ENCODE measurements around the gene NR2F1.

NR2F1 gene

GRCh38 chr5:93573354-93574351 is 9.4 kb upstream of the NR2F1 start:
- Mint-ChIP-seq H3K9me3 (no peaks in the 10 kb centered on the region), H3K36me3 (peaks cover 2% of the 10 kb centered on the region), H3K27me3 (peaks cover 75% of the 10 kb centered on the region), H3K4me1 (peaks cover 13% of the 10 kb centered on the region), H3K4me3 (no peak overlapping the region), H3K27ac (peak overlapping the region; percentile 39)
- no peak for DNase-seq
- CTCF ChIA-PET, result interaction anchor here (1.2 kb wide), 1 partner anchor 34 kb away, joined by 3 read pairs; no protein-coding TSS in a partner anchor

GRCh38 chr5:93574491-93575305 is 8.3 kb upstream of the NR2F1 start:
- Mint-ChIP-seq H3K36me3 (peaks cover 2% of the 10 kb centered on the region), H3K27me3 (peaks cover 65% of the 10 kb centered on the region), H3K4me3 (no peak overlapping the region), H3K4me1 (peaks cover 17% of the 10 kb centered on the region), H3K9me3 (no peaks in the 10 kb centered on the region), H3K27ac (no peak overlapping the region)
- CTCF ChIA-PET, result interaction anchor here (0.7 kb wide), 1 partner anchor 45 kb away, joined by 4 read pairs; no protein-coding TSS in a partner anchor
- no peak for DNase-seq

GRCh38 chr5:93575461-93576414 is 7.3 kb upstream of the NR2F1 start:
- peaks cover 21% of the 10 kb centered on the region for H3K4me1 Mint-ChIP-seq
- no peak overlapping the region for H3K4me3 Mint-ChIP-seq
- no peaks in the 10 kb centered on the region for H3K36me3 Mint-ChIP-seq
- DNase-seq, result no peak
- no peak overlapping the region for H3K27ac Mint-ChIP-seq
- H3K9me3 Mint-ChIP-seq, result no peaks in the 10 kb centered on the region
- CTCF ChIA-PET, result interaction anchor here (1.0 kb wide), 1 partner anchor 31 kb away, joined by 4 read pairs; no protein-coding TSS in a partner anchor
- peaks cover 55% of the 10 kb centered on the region for H3K27me3 Mint-ChIP-seq

- peaks cover 18% of the 10 kb centered on the region for H3K4me1 Mint-ChIP-seq
- no peak overlapping the region for H3K27ac Mint-ChIP-seq
- no peak for DNase-seq
- peaks cover 40% of the 10 kb centered on the region for H3K27me3 Mint-ChIP-seq
- no peaks in the 10 kb centered on the region for H3K36me3 Mint-ChIP-seq
- H3K4me3 Mint-ChIP-seq, result no peak overlapping the region
- no peaks in the 10 kb centered on the region for H3K9me3 Mint-ChIP-seq
- CTCF ChIA-PET, result interaction anchor here (0.8 to 1.6 kb wide), 3 partner anchors 30 to 1161 kb away, joined by 3 to 4 read pairs (median 3); no protein-coding TSS in a partner anchor
Observed at GRCh38 chr5:93576994-93577853, 5.8 kb upstream of the NR2F1 start.

GRCh38 chr5:93577854-93578812 is 4.9 kb upstream of the NR2F1 start:
- no peak for DNase-seq
- Mint-ChIP-seq H3K27me3 (peaks cover 31% of the 10 kb centered on the region), H3K4me3 (no peak overlapping the region), H3K4me1 (peaks cover 16% of the 10 kb centered on the region), H3K27ac (peak overlapping the region; percentile 31), H3K36me3 (no peaks in the 10 kb centered on the region), H3K9me3 (no peaks in the 10 kb centered on the region)
- CTCF ChIA-PET, result interaction anchor here (1.2 to 1.6 kb wide), 3 partner anchors 20 to 223 kb away, joined by 3 to 4 read pairs (median 4); no protein-coding TSS in a partner anchor

GRCh38 chr5:93578813-93579691 is 4.0 kb upstream of the NR2F1 start:
- H3K4me1 Mint-ChIP-seq, result peaks cover 21% of the 10 kb centered on the region
- DNase-seq, result no peak
- no peaks in the 10 kb centered on the region for H3K36me3 Mint-ChIP-seq
- CTCF ChIA-PET, result interaction anchor here (0.9 to 1.4 kb wide), 3 partner anchors 19 to 28 kb away, joined by 3 to 4 read pairs (median 4); no protein-coding TSS in a partner anchor
- H3K27ac Mint-ChIP-seq, result no peak overlapping the region
- no peak overlapping the region for H3K4me3 Mint-ChIP-seq
- H3K9me3 Mint-ChIP-seq, result no peaks in the 10 kb centered on the region
- H3K27me3 Mint-ChIP-seq, result peaks cover 21% of the 10 kb centered on the region

- H3K4me3 Mint-ChIP-seq, result no peak overlapping the region
- no peaks in the 10 kb centered on the region for H3K36me3 Mint-ChIP-seq
- no peaks in the 10 kb centered on the region for H3K9me3 Mint-ChIP-seq
- peaks cover 15% of the 10 kb centered on the region for H3K27me3 Mint-ChIP-seq
- CTCF ChIA-PET, result interaction anchor here (0.9 to 1.4 kb wide), 2 partner anchors 18 to 27 kb away, joined by 4 read pairs; no protein-coding TSS in a partner anchor
- H3K27ac Mint-ChIP-seq, result no peak overlapping the region
- H3K4me1 Mint-ChIP-seq, result peaks cover 21% of the 10 kb centered on the region
- DNase-seq, result no peak
Observed at GRCh38 chr5:93579692-93580062, 3.3 kb upstream of the NR2F1 start.

GRCh38 chr5:93580063-93580926 is 2.7 kb upstream of the NR2F1 start:
- Mint-ChIP-seq H3K27me3 (peaks cover 13% of the 10 kb centered on the region), H3K4me1 (peaks cover 23% of the 10 kb centered on the region), H3K27ac (no peak overlapping the region), H3K4me3 (peak overlapping the region; percentile 61), H3K36me3 (no peaks in the 10 kb centered on the region), H3K9me3 (no peaks in the 10 kb centered on the region)
- DNase-seq, result no peak
- CTCF ChIA-PET, result interaction anchor here (0.9 to 1.3 kb wide), 2 partner anchors 13 to 27 kb away, joined by 3 to 4 read pairs; no protein-coding TSS in a partner anchor

GRCh38 chr5:93580927-93581445 is 2.0 kb upstream of the NR2F1 start, which contains the start of gene NR2F1-AS1:
Gene NR2F1-AS1 (minus strand): TSS chr5:93581219.
- CTCF ChIA-PET, result interaction anchor here (1.3 kb wide), 1 partner anchor 13 kb away, joined by 3 read pairs; no protein-coding TSS in a partner anchor
- Mint-ChIP-seq H3K4me1 (peaks cover 30% of the 10 kb centered on the region), H3K27ac (peak within 1 kb of the TSS; percentile 28), H3K4me3 (peak within 1 kb of the TSS; percentile 61), H3K36me3 (no peaks in the 10 kb centered on the region), H3K9me3 (no peaks in the 10 kb centered on the region), H3K27me3 (peaks cover 13% of the 10 kb centered on the region)
- no peak for DNase-seq

- H3K27ac Mint-ChIP-seq, result no peak overlapping the region
- H3K4me3 Mint-ChIP-seq, result no peak overlapping the region
- H3K9me3 Mint-ChIP-seq, result no peaks in the 10 kb centered on the region
- no peaks in the 10 kb centered on the region for H3K36me3 Mint-ChIP-seq
- H3K4me1 Mint-ChIP-seq, result peaks cover 32% of the 10 kb centered on the region
- CTCF ChIA-PET, result interaction anchor here (2.0 kb wide), 1 partner anchor 219 kb away, joined by 8 read pairs; no protein-coding TSS in a partner anchor
- no peak for DNase-seq
- peaks cover 22% of the 10 kb centered on the region for H3K27me3 Mint-ChIP-seq
Observed at GRCh38 chr5:93582167-93582462, 907 bp upstream of the NR2F1 start.

Data from activated naive CD4-positive, alpha-beta T cell treated with anti-CD3 and anti-CD28 coated beads, Interleukin-2, amount 10 ng/mL, durations not matched to agents 7 days and 5 days (primary cell).